Thyroid gland (tissue), 4 donors: ENCODE measurements around the gene ALLC.

ENCODE experiments used
- POLR2A ChIP-seq, 2 donors: fragments of 450-650 bp; IDR thresholded peaks; one replicate each; pipeline ENCODE4 v1.6.1; 2017; ENCODE audit warnings: antibody characterized with exemption in 2 of 2, mild to moderate bottlenecking in 2 of 2, moderate library complexity in 1 of 2
- TF ChIP-seq, protein P1 (sequence below), 6 experiments: fragments of 200-600 bp in 3 of 6; fragments of 450-650 bp in 3 of 6; sonication (generic) in 3 of 6; IDR thresholded peaks; one replicate each; pipeline ENCODE4 v1.5.1; 2016 to 2019; ENCODE audit warnings: antibody characterized with exemption in 6 of 6, mild to moderate bottlenecking in 2 of 6, inconsistent platforms in 1 of 6, moderate library complexity in 1 of 6

DNA sequence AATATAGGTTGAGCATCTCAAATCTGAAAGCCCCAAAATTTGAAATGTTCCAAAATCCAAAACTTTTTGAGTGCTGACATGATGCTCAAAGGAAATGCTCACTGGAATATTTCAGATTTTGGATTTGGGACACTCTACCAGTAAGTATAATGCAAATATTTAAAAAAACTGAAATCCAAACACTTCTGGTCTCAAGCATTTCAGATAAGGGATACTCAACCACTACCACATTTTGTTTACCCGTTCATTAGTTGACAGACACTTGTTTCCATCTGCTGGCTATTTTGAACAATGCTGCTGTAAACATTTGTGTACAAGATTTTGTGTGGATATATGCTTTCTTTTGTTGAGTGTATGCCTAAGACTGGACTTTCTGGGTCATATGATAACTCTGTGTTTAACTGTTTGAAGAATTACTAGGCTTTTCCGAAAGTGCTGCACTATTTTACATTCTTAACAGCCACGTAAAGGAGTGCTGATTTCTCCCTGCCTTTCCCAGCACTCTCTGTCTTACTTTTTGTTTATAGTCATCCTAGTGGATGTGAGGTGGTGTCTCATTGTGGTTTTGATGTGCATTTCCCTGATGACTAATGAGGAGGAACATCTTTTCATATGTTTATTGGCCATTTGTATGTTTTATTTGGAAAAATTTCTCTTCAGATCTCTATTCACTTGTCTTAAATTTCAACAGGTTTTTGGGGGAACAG lies 25.9 kb downstream of the ALLC start:
- TF ChIP-seq, protein P1, sequence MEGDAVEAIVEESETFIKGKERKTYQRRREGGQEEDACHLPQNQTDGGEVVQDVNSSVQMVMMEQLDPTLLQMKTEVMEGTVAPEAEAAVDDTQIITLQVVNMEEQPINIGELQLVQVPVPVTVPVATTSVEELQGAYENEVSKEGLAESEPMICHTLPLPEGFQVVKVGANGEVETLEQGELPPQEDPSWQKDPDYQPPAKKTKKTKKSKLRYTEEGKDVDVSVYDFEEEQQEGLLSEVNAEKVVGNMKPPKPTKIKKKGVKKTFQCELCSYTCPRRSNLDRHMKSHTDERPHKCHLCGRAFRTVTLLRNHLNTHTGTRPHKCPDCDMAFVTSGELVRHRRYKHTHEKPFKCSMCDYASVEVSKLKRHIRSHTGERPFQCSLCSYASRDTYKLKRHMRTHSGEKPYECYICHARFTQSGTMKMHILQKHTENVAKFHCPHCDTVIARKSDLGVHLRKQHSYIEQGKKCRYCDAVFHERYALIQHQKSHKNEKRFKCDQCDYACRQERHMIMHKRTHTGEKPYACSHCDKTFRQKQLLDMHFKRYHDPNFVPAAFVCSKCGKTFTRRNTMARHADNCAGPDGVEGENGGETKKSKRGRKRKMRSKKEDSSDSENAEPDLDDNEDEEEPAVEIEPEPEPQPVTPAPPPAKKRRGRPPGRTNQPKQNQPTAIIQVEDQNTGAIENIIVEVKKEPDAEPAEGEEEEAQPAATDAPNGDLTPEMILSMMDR (IDR thresholded peaks at IDR 0.05), result no peak
- TF ChIP-seq POLR2A (IDR thresholded peaks at IDR 0.05), result no peak
